ENCODE measurements around the gene CPVL.

DNA sequence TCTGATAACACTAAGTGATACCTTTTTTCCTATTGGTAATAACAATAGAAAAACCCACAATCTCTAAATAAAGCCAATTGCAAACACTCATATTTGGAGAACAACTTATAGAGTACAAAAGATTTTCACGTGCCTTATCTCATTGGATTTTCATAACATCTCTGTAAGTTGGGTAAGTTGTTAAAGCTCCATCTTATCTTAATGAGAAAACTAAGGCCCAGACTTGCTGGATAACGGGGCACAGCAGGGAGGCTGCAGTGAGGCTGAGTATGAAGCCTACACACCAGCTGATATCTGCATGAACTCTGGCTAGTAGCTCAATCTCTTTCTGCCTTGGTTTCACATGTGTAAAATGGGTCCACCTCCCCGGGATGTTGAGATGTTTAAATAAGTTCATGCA is 26.8 kb downstream of the CPVL start:
- TF ChIP-seq POLR2A (IDR thresholded peaks at IDR 0.05; ENCODE audit: low read depth): no peak
- TF ChIP-seq, protein P1, sequence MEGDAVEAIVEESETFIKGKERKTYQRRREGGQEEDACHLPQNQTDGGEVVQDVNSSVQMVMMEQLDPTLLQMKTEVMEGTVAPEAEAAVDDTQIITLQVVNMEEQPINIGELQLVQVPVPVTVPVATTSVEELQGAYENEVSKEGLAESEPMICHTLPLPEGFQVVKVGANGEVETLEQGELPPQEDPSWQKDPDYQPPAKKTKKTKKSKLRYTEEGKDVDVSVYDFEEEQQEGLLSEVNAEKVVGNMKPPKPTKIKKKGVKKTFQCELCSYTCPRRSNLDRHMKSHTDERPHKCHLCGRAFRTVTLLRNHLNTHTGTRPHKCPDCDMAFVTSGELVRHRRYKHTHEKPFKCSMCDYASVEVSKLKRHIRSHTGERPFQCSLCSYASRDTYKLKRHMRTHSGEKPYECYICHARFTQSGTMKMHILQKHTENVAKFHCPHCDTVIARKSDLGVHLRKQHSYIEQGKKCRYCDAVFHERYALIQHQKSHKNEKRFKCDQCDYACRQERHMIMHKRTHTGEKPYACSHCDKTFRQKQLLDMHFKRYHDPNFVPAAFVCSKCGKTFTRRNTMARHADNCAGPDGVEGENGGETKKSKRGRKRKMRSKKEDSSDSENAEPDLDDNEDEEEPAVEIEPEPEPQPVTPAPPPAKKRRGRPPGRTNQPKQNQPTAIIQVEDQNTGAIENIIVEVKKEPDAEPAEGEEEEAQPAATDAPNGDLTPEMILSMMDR (IDR thresholded peaks at IDR 0.05): no peak
- no peak for TF ChIP-seq EP300 (IDR thresholded peaks at IDR 0.05)
- no peak for TF ChIP-seq POLR2AphosphoS5 (IDR thresholded peaks at IDR 0.05)
